Karpas-422 (cell line): ENCODE results near the gene MDK. TPM values are rescaled to one million over a fixed set of nuclear protein-coding genes. Genes with fewer than 3 reads are reported as not detected.
"Not testable (repeated sequence)": the region's sequence is repeated elsewhere in the genome, so short reads cannot be mapped to it uniquely, and the experiment has no call there.

Source experiments
- DNase-seq: peaks from one replicate; pipeline ENCODE4 v3.0.0-alpha.2; 2015
- H2AFZ ChIP-seq: fragments of 200-600 bp; sonication (generic); 2 replicates; pipeline ENCODE4 v1.6.1; 2014; ENCODE audit warnings: antibody characterized with exemption, low read length, mixed read lengths
- H3K27ac ChIP-seq: fragments of 200-600 bp; sonication (generic); 2 replicates; pipeline ENCODE4 v1.5.1; 2014; ENCODE audit warnings: mild to moderate bottlenecking, low read length, moderate library complexity
- H3K27me3 ChIP-seq: fragments of 200-600 bp; sonication (generic); 2 replicates; pipeline ENCODE4 v1.6.1; 2014; ENCODE audit warnings: low read length, mixed read lengths
- H3K36me3 ChIP-seq: fragments of 200-600 bp; sonication (generic); 2 replicates; pipeline ENCODE4 v1.6.1; 2014; ENCODE audit warnings: low read length, mixed read lengths; ENCODE audit not compliant: insufficient read depth
- H3K4me1 ChIP-seq: fragments of 200-600 bp; sonication (generic); 2 replicates; pipeline ENCODE4 v1.6.1; 2014; ENCODE audit warnings: mild to moderate bottlenecking, low read length, mixed read lengths
- H3K4me2 ChIP-seq: fragments of 200-600 bp; sonication (generic); 2 replicates; pipeline ENCODE4 v1.6.1; 2014; ENCODE audit warnings: low read length, low read depth, mild to moderate bottlenecking; ENCODE audit not compliant: poor library complexity, severe bottlenecking
- H3K4me3 ChIP-seq: fragments of 200-600 bp; sonication (generic); 2 replicates; pipeline ENCODE4 v1.5.1; 2014; ENCODE audit warnings: mild to moderate bottlenecking, antibody characterized with exemption, low read length, mixed read lengths
- H3K79me2 ChIP-seq: fragments of 200-600 bp; sonication (generic); 2 replicates; pipeline ENCODE4 v1.6.1; 2014; ENCODE audit warnings: mild to moderate bottlenecking, low read length, mixed read lengths
- H3K9ac ChIP-seq: fragments of 200-600 bp; sonication (generic); 2 replicates; pipeline ENCODE4 v1.6.0; 2014; ENCODE audit warnings: low read length
- H3K9me2 ChIP-seq: fragments of 200-600 bp; sonication (generic), shearing (Covaris generic); replicated peaks from 2 replicates; pipeline ENCODE4 v1.6.0; 2014; ENCODE audit warnings: mild to moderate bottlenecking, low read length, moderate library complexity; ENCODE audit not compliant: insufficient read depth
- H3K9me3 ChIP-seq: fragments of 300-700, 200-600 bp; sonication (generic); 2 replicates; pipeline ENCODE4 v1.6.1; 2014; ENCODE audit warnings: low read length, mixed read lengths
- H4K20me1 ChIP-seq: fragments of 200-600 bp; sonication (generic); 2 replicates; pipeline ENCODE4 v1.6.1; 2014; ENCODE audit warnings: mild to moderate bottlenecking, antibody characterized with exemption, low read length, low read depth; ENCODE audit not compliant: insufficient read depth
- total RNA-seq: library from RNA; depleted of rRNA; stranded (reverse); fragments of >200 nt; shearing (Covaris generic); gene quantifications from 2 replicates; pipeline ENCODE4 v1.2.3, GENCODE V29; 2014; ENCODE audit warnings: low replicate concordance

The MDK gene
- total RNA-seq, 1 experiment from 2014 or later, result 6.9 TPM

- Histone ChIP-seq H3K27ac (no peak overlapping the region), H3K4me3 (no peak overlapping the region), H4K20me1 (peaks cover 8% of the 10 kb centered on the region; the same call in 1 of the 2 replicates), H3K4me1 (peaks cover 16% of the 10 kb centered on the region), H3K9ac (no peak overlapping the region), H3K9me3 (no peaks in the 10 kb centered on the region), H3K27me3 (no peaks in the 10 kb centered on the region), H3K9me2 (no peaks in the 10 kb centered on the region), H3K4me2 (no peak overlapping the region), H2AFZ (no peak overlapping the region), H3K36me3 (no peaks in the 10 kb centered on the region; the same call in 1 of the 2 replicates), H3K79me2 (no peaks in the 10 kb centered on the region)
- DNase-seq, result no peak
Measured at GRCh38 chr11:46378811-46379481, 2.5 kb upstream of the MDK start.

GRCh38 chr11:46379482-46380293, 1.8 kb upstream of the MDK start:
- DNase-seq, H2AFZ ChIP-seq, H3K4me3 ChIP-seq, H3K9me3 ChIP-seq, H3K9ac ChIP-seq, H3K27ac ChIP-seq, H3K36me3 ChIP-seq, H3K79me2 ChIP-seq, H3K9me2 ChIP-seq, H3K4me2 ChIP-seq, H3K27me3 ChIP-seq, H4K20me1 ChIP-seq: not testable (repeated sequence)
- H3K4me1 ChIP-seq, result peaks cover 16% of the 10 kb centered on the region

GRCh38 chr11:46380340-46381047, 975 bp upstream of the MDK start:
- peak overlapping the region; percentile 69 for H3K4me3 ChIP-seq
- H3K36me3 ChIP-seq, result no peaks in the 10 kb centered on the region; the same call in 1 of the 2 replicates
- H3K9ac ChIP-seq, result peak overlapping the region; percentile 65
- H4K20me1 ChIP-seq, result peaks cover 8% of the 10 kb centered on the region; the same call in 1 of the 2 replicates
- no peaks in the 10 kb centered on the region for H3K9me3 ChIP-seq
- peak overlapping the region; percentile 80 for H3K4me2 ChIP-seq
- H3K79me2 ChIP-seq, result no peaks in the 10 kb centered on the region
- no peaks in the 10 kb centered on the region for H3K27me3 ChIP-seq
- H3K4me1 ChIP-seq, result peaks cover 16% of the 10 kb centered on the region
- H2AFZ ChIP-seq, result no peak overlapping the region
- H3K9me2 ChIP-seq, result no peaks in the 10 kb centered on the region
- peak; percentile 61 for DNase-seq
- H3K27ac ChIP-seq, result no peak overlapping the region

- DNase-seq, result no peak
- Histone ChIP-seq H3K9me3 (no peaks in the 10 kb centered on the region), H3K36me3 (no peaks in the 10 kb centered on the region), H4K20me1 (peaks cover 8% of the 10 kb centered on the region; the same call in 1 of the 2 replicates), H3K27ac (no peak overlapping the region), H3K9ac (peak overlapping the region; percentile 58), H3K79me2 (no peaks in the 10 kb centered on the region), H3K9me2 (no peaks in the 10 kb centered on the region), H3K4me2 (peak overlapping the region; percentile 65), H3K4me1 (peaks cover 16% of the 10 kb centered on the region), H3K4me3 (peak overlapping the region; percentile 54; the same call in 1 of the 2 replicates), H3K27me3 (no peaks in the 10 kb centered on the region), H2AFZ (no peak overlapping the region)
Measured at GRCh38 chr11:46381819-46382645, 563 bp downstream of the MDK start.

GRCh38 chr11:46382646-46383403, 1.4 kb downstream of the MDK start:
- Histone ChIP-seq H4K20me1 (peaks cover 8% of the 10 kb centered on the region; the same call in 1 of the 2 replicates), H2AFZ (no peak overlapping the region), H3K9me3 (no peaks in the 10 kb centered on the region), H3K9me2 (no peaks in the 10 kb centered on the region), H3K9ac (no peak overlapping the region), H3K27ac (no peak overlapping the region), H3K36me3 (no peaks in the 10 kb centered on the region), H3K4me2 (no peak overlapping the region), H3K4me3 (no peak overlapping the region), H3K79me2 (no peaks in the 10 kb centered on the region), H3K27me3 (no peaks in the 10 kb centered on the region), H3K4me1 (peaks cover 19% of the 10 kb centered on the region)
- DNase-seq, result no peak

- H2AFZ ChIP-seq, result no peak overlapping the region
- no peaks in the 10 kb centered on the region for H3K27me3 ChIP-seq
- no peak for DNase-seq
- no peaks in the 10 kb centered on the region for H3K9me3 ChIP-seq
- no peak overlapping the region for H3K4me3 ChIP-seq
- no peak overlapping the region for H3K9ac ChIP-seq
- H3K9me2 ChIP-seq, result no peaks in the 10 kb centered on the region
- peaks cover 25% of the 10 kb centered on the region for H3K4me1 ChIP-seq
- H4K20me1 ChIP-seq, result peaks cover 8% of the 10 kb centered on the region; the same call in 1 of the 2 replicates
- no peaks in the 10 kb centered on the region for H3K36me3 ChIP-seq
- H3K79me2 ChIP-seq, result no peaks in the 10 kb centered on the region
- no peak overlapping the region for H3K4me2 ChIP-seq
- H3K27ac ChIP-seq, result no peak overlapping the region
Measured at GRCh38 chr11:46383404-46383758, 1.9 kb downstream of the MDK start.

GRCh38 chr11:46383974-46384701, 2.7 kb downstream of the MDK start:
- H2AFZ ChIP-seq, result no peak overlapping the region
- H3K4me3 ChIP-seq, result no peak overlapping the region
- H4K20me1 ChIP-seq, result peaks cover 8% of the 10 kb centered on the region; the same call in 1 of the 2 replicates
- H3K9me3 ChIP-seq, result no peaks in the 10 kb centered on the region
- no peaks in the 10 kb centered on the region for H3K79me2 ChIP-seq
- H3K27ac ChIP-seq, result no peak overlapping the region
- no peaks in the 10 kb centered on the region for H3K9me2 ChIP-seq
- H3K36me3 ChIP-seq, result no peaks in the 10 kb centered on the region
- H3K4me1 ChIP-seq, result peaks cover 32% of the 10 kb centered on the region
- H3K4me2 ChIP-seq, result no peak overlapping the region
- no peaks in the 10 kb centered on the region for H3K27me3 ChIP-seq
- no peak for DNase-seq
- H3K9ac ChIP-seq, result no peak overlapping the region
